ENCODE data around the gene CCNA2. TPM values are rescaled to one million over a fixed set of nuclear protein-coding genes. Genes with fewer than 3 reads are reported as not detected.
A peak's percentile ranks its signal among the peaks of the same experiment; 100 is the strongest.

CCNA2 gene
- total RNA-seq (2021), result 99.0 and 105 TPM in 2 replicates
- percentile 98 among the genes with signal in this experiment for Bru-seq, nascent RNA
- BruChase-seq, experiment 1, labeled RNA remaining after a 2-hour chase, result percentile 99 among the genes with signal in this experiment
- percentile 99 among the genes with signal in this experiment for BruChase-seq, experiment 2, labeled RNA remaining after a 6-hour chase
- long read RNA-seq, transcript CCNA2-201 (8 exons, 2,797 nt), result major isoform, 151 of 172 reads
- long read RNA-seq, partial matches to known transcripts, result 8 of 172 reads
- long read RNA-seq, other reads (novel, unspliced or antisense), result 13 of 172 reads

GRCh38 chr4:121823505-121824170 lies at the start of gene CCNA2:
Gene CCNA2 (minus strand): TSS chr4:121823883. CDS start chr4:121823628, 255 bp downstream.
- peak; percentile 99 for DNase-seq (ENCODE audit: low spot score)
- CTCF ChIA-PET, result no interaction called here
- Histone ChIP-seq H3K9me3 (ENCODE audit: low read depth, low read length, poor library complexity, severe bottlenecking) (no peaks in the 10 kb centered on the region), H3K27me3 (replicated peaks; ENCODE audit: insufficient read depth, low read depth, low read length, poor library complexity) (no peaks in the 10 kb centered on the region), H3K27ac (ENCODE audit: low read depth, low read length, poor library complexity, severe bottlenecking) (peak within 1 kb of the TSS; percentile 92), H3K4me1 (ENCODE audit: insufficient read depth, low read length, poor library complexity, severe bottlenecking) (peaks cover 22% of the 10 kb centered on the region), H3K36me3 (ENCODE audit: insufficient read depth, low read length, poor library complexity, severe bottlenecking) (peaks cover 39% of the 10 kb centered on the region), H3K4me3 (ENCODE audit: low read depth, low read length, poor library complexity, severe bottlenecking) (peak within 1 kb of the TSS; percentile 96)
- no peak for TF ChIP-seq EZH2 (IDR thresholded peaks at IDR 0.05; ENCODE audit: borderline replicate concordance, low read depth, low read length, poor library complexity, severe bottlenecking)
- 0 out of 2 replicates have a peak, but pooled peaks have one; percentile 12 for TF ChIP-seq CTCF (conservative IDR thresholded peaks at IDR 0.05; ENCODE audit: low read depth, low read length)
- POLR2A ChIA-PET (ENCODE audit: low non-redundant PET), result interaction anchor here (0.7 kb wide), 1 partner anchor 46 kb away, joined by 8 read pairs; the partner anchor contains the start of gene BBS7
- no TSS peak for BruUV-seq (replicated peaks)
- intact Hi-C loops (cut with micrococcal nuclease; ENCODE audit: unreplicated experiment), result loop anchor here (5.0 kb wide), 1 partner anchor 754 kb away; no protein-coding TSS in a partner anchor

GRCh38 chr4:121869841-121870822 lies 46.4 kb upstream of the CCNA2 start, which contains the start of gene BBS7:
Gene BBS7 (minus strand): TSS chr4:121870474. CDS start chr4:121870313, 161 bp downstream.
- Histone ChIP-seq H3K4me1 (ENCODE audit: insufficient read depth, low read length, poor library complexity, severe bottlenecking) (no peaks in the 10 kb centered on the region), H3K27me3 (replicated peaks; ENCODE audit: insufficient read depth, low read depth, low read length, poor library complexity) (no peaks in the 10 kb centered on the region), H3K4me3 (ENCODE audit: low read depth, low read length, poor library complexity, severe bottlenecking) (peak within 1 kb of the TSS; percentile 68), H3K27ac (ENCODE audit: low read depth, low read length, poor library complexity, severe bottlenecking) (peak within 1 kb of the TSS; percentile 71), H3K36me3 (ENCODE audit: insufficient read depth, low read length, poor library complexity, severe bottlenecking) (peaks cover 22% of the 10 kb centered on the region), H3K9me3 (ENCODE audit: low read depth, low read length, poor library complexity, severe bottlenecking) (no peaks in the 10 kb centered on the region)
- intact Hi-C loops (cut with micrococcal nuclease; ENCODE audit: unreplicated experiment), result no loop called here
- POLR2A ChIA-PET (ENCODE audit: low non-redundant PET), result interaction anchor here (0.6 kb wide), 2 partner anchors 18 to 46 kb away, joined by 3 to 8 read pairs; no protein-coding TSS in a partner anchor
- BruUV-seq (replicated peaks), result no TSS peak
- TF ChIP-seq EZH2 (IDR thresholded peaks at IDR 0.05; ENCODE audit: borderline replicate concordance, low read depth, low read length, poor library complexity, severe bottlenecking), result no peak
- no peak for TF ChIP-seq CTCF (conservative IDR thresholded peaks at IDR 0.05; ENCODE audit: low read depth, low read length)
- CTCF ChIA-PET, result no interaction called here
- DNase-seq (ENCODE audit: low spot score), result peak; percentile 99

- Histone ChIP-seq H3K36me3 (ENCODE audit: insufficient read depth, low read length, poor library complexity, severe bottlenecking) (peaks cover 40% of the 10 kb centered on the region), H3K4me3 (ENCODE audit: low read depth, low read length, poor library complexity, severe bottlenecking) (no peak overlapping the region), H3K27ac (ENCODE audit: low read depth, low read length, poor library complexity, severe bottlenecking) (no peak overlapping the region), H3K27me3 (replicated peaks; ENCODE audit: insufficient read depth, low read depth, low read length, poor library complexity) (no peaks in the 10 kb centered on the region), H3K9me3 (ENCODE audit: low read depth, low read length, poor library complexity, severe bottlenecking) (no peaks in the 10 kb centered on the region), H3K4me1 (ENCODE audit: insufficient read depth, low read length, poor library complexity, severe bottlenecking) (no peaks in the 10 kb centered on the region)
- TF ChIP-seq CTCF (conservative IDR thresholded peaks at IDR 0.05; ENCODE audit: low read depth, low read length) (no peak), EZH2 (IDR thresholded peaks at IDR 0.05; ENCODE audit: borderline replicate concordance, low read depth, low read length, poor library complexity, severe bottlenecking) (no peak)
- no TSS peak for BruUV-seq (replicated peaks)
- DNase-seq (ENCODE audit: low spot score), result no peak
- CTCF ChIA-PET, result no interaction called here
- POLR2A ChIA-PET (ENCODE audit: low non-redundant PET), result no interaction called here
- intact Hi-C loops (cut with micrococcal nuclease; ENCODE audit: unreplicated experiment), result no loop called here
Observed at GRCh38 chr4:121863799-121864198, 40.1 kb upstream of the CCNA2 start.

All from A673 (cell line).